GM12878 (cell line): ENCODE measurements around the gene PFN3. TPM values are rescaled to one million over a fixed set of nuclear protein-coding genes. Genes with fewer than 3 reads are reported as not detected.

Experiments used
- ATAC-seq: fragments of 200-7000 bp; cut with Tn5 transposase; 3 replicates; pipeline ENCODE4 v1.9.1; 2020; ENCODE audit warnings: mild to moderate bottlenecking, moderate library complexity
- BruUV-seq: library from RNA; stranded (reverse); fragments of 400-500 nt; replicated peaks from 2 replicates; lab custom pipeline; 2021; lab: Mats Ljungman, UMichigan
- CTCF ChIA-PET: fragments of 300-600 bp; sonication (Branson Sonifier 250); formaldehyde crosslinking; extraction: SDS; loops from one replicate; lab custom pipeline; 2021; ENCODE audit warnings: inconsistent platforms; lab: Yijun Ruan, JAX
- POLR2A ChIA-PET: fragments of 350-600 bp; formaldehyde crosslinking; extraction: SDS; loops from one replicate; lab custom pipeline; 2021; ENCODE audit warnings: inconsistent platforms; lab: Charles Lee
- RAD21 ChIA-PET: fragments of 300-600 bp; sonication (Branson Sonifier 250); formaldehyde crosslinking; loops from one replicate; lab custom pipeline; 2023; ENCODE audit warnings: antibody characterized with exemption; ENCODE audit not compliant: unreplicated experiment; lab: Charles Lee
- SMC1A ChIA-PET: fragments of 300-600 bp; sonication (Branson Sonifier 250); formaldehyde crosslinking; loops from one replicate; lab custom pipeline; 2023; ENCODE audit not compliant: unreplicated experiment, uncharacterized antibody; lab: Charles Lee
- DNase-seq: peaks from one replicate; pipeline ENCODE4 v3.0.0-alpha.2; 2011; ENCODE audit warnings: low read depth, low spot score
- FAIRE-seq: peaks from 3 replicates; lab custom pipeline; 2011; peaks lifted over from hg19 to GRCh38; lab: Jason Lieb, UNC
- H2AFZ ChIP-seq: 2 replicates; pipeline ENCODE4 v1.6.0; 2011; ENCODE audit warnings: low read depth, low read length, control low read depth; ENCODE audit not compliant: control insufficient read depth
- H3K27ac ChIP-seq: 2 replicates; pipeline ENCODE4 v1.5.1; 2011; ENCODE audit warnings: control low read depth; ENCODE audit not compliant: control insufficient read depth, insufficient read depth
- H3K27me3 ChIP-seq, 2 experiments: replicated peaks in 1 of 2; 2 replicates each; pipeline versions ENCODE4 v1.6.0 to v1.6.1; 2011; ENCODE audit warnings: low read length in 1 of 2; ENCODE audit not compliant: control insufficient read depth in 2 of 2, insufficient read depth in 2 of 2
- H3K36me3 ChIP-seq, 2 experiments: 2 replicates each; pipeline ENCODE4 v1.5.1; 2011; ENCODE audit warnings: low read length in 1 of 2; ENCODE audit not compliant: control insufficient read depth in 2 of 2, insufficient read depth in 2 of 2
- H3K4me1 ChIP-seq: 2 replicates; pipeline ENCODE4 v1.6.1; 2011; ENCODE audit warnings: mild to moderate bottlenecking, low read length, moderate library complexity, mixed read lengths; ENCODE audit not compliant: control insufficient read depth, insufficient read depth
- H3K4me2 ChIP-seq: 2 replicates; pipeline ENCODE4 v1.6.0; 2011; ENCODE audit warnings: control low read depth; ENCODE audit not compliant: control insufficient read depth, insufficient read depth
- H3K4me3 ChIP-seq: fragments of 200-600 bp; sonication (generic); 2 replicates; pipeline ENCODE4 v1.5.1; 2016
- H3K79me2 ChIP-seq: 2 replicates; pipeline ENCODE4 v1.6.0; 2011; ENCODE audit warnings: low read length; ENCODE audit not compliant: control insufficient read depth, insufficient read depth
- H3K9ac ChIP-seq: 2 replicates; pipeline ENCODE4 v1.8.0; 2011; ENCODE audit warnings: low read length, control low read depth, mixed read lengths; ENCODE audit not compliant: control insufficient read depth, insufficient read depth
- H3K9me3 ChIP-seq: replicated peaks from 3 replicates; pipeline ENCODE4 v1.5.1; 2011; ENCODE audit warnings: mild to moderate bottlenecking, low read length; ENCODE audit not compliant: control insufficient read depth, insufficient read depth
- H4K20me1 ChIP-seq: 2 replicates; pipeline ENCODE4 v1.6.0; 2011; ENCODE audit not compliant: control insufficient read depth, insufficient read depth
- BHLHE40 ChIP-seq, 2 experiments: fragments of 450-650 bp in 1 of 2; IDR thresholded peaks; 2 replicates each; pipeline ENCODE4 v1.6.1; 2011 to 2017; ENCODE audit warnings: low read depth in 2 of 2, borderline replicate concordance in 1 of 2, improper control_type of control experiment in 1 of 2, low read length in 1 of 2, mild to moderate bottlenecking in 1 of 2
- EZH2 ChIP-seq: IDR thresholded peaks from 2 replicates; pipeline ENCODE4 v1.6.1; 2012; ENCODE audit warnings: low read depth, mild to moderate bottlenecking, control low read depth, inconsistent platforms, low read length, borderline replicate concordance; ENCODE audit not compliant: control insufficient read depth
- MTA3 ChIP-seq: IDR thresholded peaks from 2 replicates; pipeline ENCODE4 v1.6.1; 2012; ENCODE audit warnings: low read length, inconsistent platforms, borderline replicate concordance
- PAX5 ChIP-seq: IDR thresholded peaks from 2 replicates; pipeline ENCODE4 v1.6.1; 2011; ENCODE audit warnings: low read depth, low read length, borderline replicate concordance
- TCF12 ChIP-seq: IDR thresholded peaks from 2 replicates; pipeline ENCODE4 v1.6.1; 2011; ENCODE audit warnings: low read depth, mild to moderate bottlenecking, low read length
- ZNF24 ChIP-seq: fragments of 450-650 bp; IDR thresholded peaks from 2 replicates; pipeline ENCODE4 v1.6.1; 2017; ENCODE audit warnings: antibody characterized with exemption, mild to moderate bottlenecking
- WGBS: methylation state at CpG from one replicate; pipeline ENCODE4 v1.1.6; 2016; ENCODE audit warnings: low lambda C conversion rate; ENCODE audit not compliant: insufficient replicate concordance, insufficient coverage; ENCODE audit errors: missing lambda C conversion rate; 5-methylcytosine and 5-hydroxymethylcytosine counted together
- in situ Hi-C: fragments of 300-500 bp; cut with MboI; formaldehyde crosslinking; loops from 9 replicates; pipeline ENCODE4 v1.14.3; 2018; ENCODE audit warnings: mixed read lengths
- intact Hi-C: fragments of 100-400 bp; cut with micrococcal nuclease; formaldehyde crosslinking; loops from one replicate; pipeline ENCODE4 v1.14.2; 2022; ENCODE audit not compliant: unreplicated experiment
- polyA plus RNA-seq, 11 experiments: library from polyadenylated mRNA; depleted of rRNA in 4 of 11; unstranded in 6 of 11; stranded (reverse) in 5 of 11; fragments of >200 nt; fragmentation: Nextera tagmentation in 4 of 11; fragmentation: Illumina TruSeq in 1 of 11; extraction: Ambion mirVana in 4 of 11; extraction: Trizol in 1 of 11; gene quantifications; 1 replicate in 1 of 11; 2 replicates in 10 of 11; pipeline versions ENCODE4 v1.2.1 to v1.2.3, GENCODE V29; 2011 to 2016; ENCODE audit warnings: inconsistent platforms in 2 of 11, missing spikeins in 2 of 11, low read depth in 1 of 11
- total RNA-seq, 4 experiments: library from RNA; depleted of rRNA in 3 of 4; stranded (reverse); fragments of >200 nt in 3 of 4; fragmentation: Illumina TruSeq in 1 of 4; extraction: Trizol in 1 of 4; gene quantifications; 2 replicates each; pipeline versions ENCODE4 v1.2.1 to v1.2.3, GENCODE V29; 2013 to 2021
- TF ChIP-seq, protein P1 (sequence below): IDR thresholded peaks from 2 replicates; pipeline ENCODE4 v1.6.1; 2011; ENCODE audit warnings: borderline replicate concordance, low read depth, mild to moderate bottlenecking, moderate library complexity, mixed read lengths, low read length; ENCODE audit not compliant: insufficient read depth; ENCODE audit errors: extremely low read length

PFN3 gene
- total and polyA plus RNA-seq, 10 of the 15 experiments (the other 5 are each of a cell fraction or from before 2014, with no cell fraction given), result not detected

DNA sequence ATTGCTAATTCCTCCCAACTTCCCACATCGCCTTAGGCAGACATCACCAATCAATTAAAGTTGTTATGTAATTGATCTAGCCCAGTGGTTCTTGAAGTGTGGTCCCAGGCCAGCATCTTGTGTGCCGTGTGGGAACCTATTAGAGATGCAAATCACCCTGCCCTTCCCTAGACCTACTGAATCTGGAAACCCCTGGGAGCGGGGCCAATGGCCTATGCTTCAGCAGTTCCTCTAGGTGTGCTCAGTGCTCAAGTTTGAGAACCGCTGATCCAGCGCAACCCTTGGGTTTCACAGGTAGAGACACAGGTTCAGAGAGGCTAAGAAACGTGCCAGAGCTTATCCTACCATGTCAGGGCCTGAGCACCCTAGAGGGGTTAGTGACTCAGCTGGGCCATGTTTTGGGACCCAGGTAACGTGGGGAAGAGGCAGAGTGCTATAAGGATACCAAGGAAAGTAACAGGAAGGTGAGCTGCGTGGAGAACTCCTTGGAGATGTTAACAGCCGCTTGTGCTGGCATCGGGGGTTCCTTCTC, 11.9 kb downstream of the PFN3 start:
- H3K36me3 ChIP-seq, result no peaks in the 10 kb centered on the region
- no peak overlapping the region for H3K4me3 ChIP-seq
- no peaks in the 10 kb centered on the region for H3K9me3 ChIP-seq
- H2AFZ ChIP-seq, result no peak overlapping the region
- H4K20me1 ChIP-seq, result no peaks in the 10 kb centered on the region
- WGBS, result 56% methylated on average over 10 of the region's 10 CpGs
- intact Hi-C loops (no loop called here), in situ Hi-C loops (loop anchor here (25.0 kb wide), 1 partner anchor 1351 kb away; no protein-coding TSS in a partner anchor)
- no TSS peak for BruUV-seq
- H3K9ac ChIP-seq, result peak overlapping the region; percentile 13; the same call in 1 of the 2 replicates
- ChIA-PET SMC1A (interaction anchor here (1.3 to 5.2 kb wide), 15 partner anchors 10 to 113 kb away, joined by 4 to 97 read pairs (median 19); partner anchors contain the start of genes LMAN2, MXD3, PFN3 and RGS14), CTCF (interaction anchor here (1.0 to 8.4 kb wide), 20 partner anchors 10 to 274 kb away, joined by 4 to 240 read pairs (median 32); partner anchors contain the start of genes DOK3, F12, GRK6 and LMAN2), POLR2A (interaction anchor here (1.2 to 6.0 kb wide), 12 partner anchors 10 to 108 kb away, joined by 3 to 56 read pairs (median 14); partner anchors contain the start of genes PDLIM7 and RGS14), RAD21 (interaction anchor here (1.1 to 6.2 kb wide), 17 partner anchors 10 to 275 kb away, joined by 3 to 120 read pairs (median 20); partner anchors contain the start of genes LMAN2, PDLIM7 and PFN3)
- no peak for ATAC-seq
- H3K4me1 ChIP-seq, result peaks cover 26% of the 10 kb centered on the region
- DNase-seq, result no peak
- no peaks in the 10 kb centered on the region for H3K27me3 ChIP-seq
- peak overlapping the region; percentile 64 for H3K27ac ChIP-seq
- peak overlapping the region; percentile 46 for H3K4me2 ChIP-seq
- no peak for FAIRE-seq
- no peak for TF ChIP-seq BHLHE40 (IDR thresholded peaks at IDR 0.05; ENCODE audit: borderline replicate concordance in 1 of 2, low read depth in 2 of 2, low read length in 1 of 2)
- TF ChIP-seq EZH2, result no peak
- TF ChIP-seq TCF12, result 0 out of 2 replicates have a peak, but pooled peaks have one; percentile 7
- peak; percentile 27; the same call in 1 of the 2 replicates for TF ChIP-seq MTA3
- H3K79me2 ChIP-seq, result no peaks in the 10 kb centered on the region

DNA sequence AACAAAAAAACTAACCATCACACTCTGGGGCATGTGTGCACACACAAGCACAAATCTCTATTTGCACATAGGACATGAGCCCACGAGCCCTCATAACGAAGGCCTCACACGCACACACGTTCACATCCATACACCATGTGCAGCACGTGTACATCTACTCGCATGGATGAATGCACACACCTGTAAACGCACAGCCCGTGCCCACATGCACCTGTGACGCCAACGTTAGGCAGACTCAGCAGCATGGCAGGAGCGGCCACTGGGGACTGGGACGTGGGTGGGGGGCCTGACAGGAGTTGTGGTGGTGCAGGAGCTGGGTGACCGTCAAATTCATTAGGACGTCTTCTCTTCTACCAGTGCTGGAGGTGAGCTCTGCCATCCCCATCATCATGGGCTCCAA, 13.1 kb downstream of the PFN3 start:
- RAD21 ChIA-PET, result interaction anchor here (0.9 kb wide), 1 partner anchor 17 kb away, joined by 3 read pairs; no protein-coding TSS in a partner anchor
- no peaks in the 10 kb centered on the region for H3K27me3 ChIP-seq
- intact Hi-C loops, result no loop called here
- SMC1A ChIA-PET, result no interaction called here
- H3K9me3 ChIP-seq, result no peaks in the 10 kb centered on the region
- no peak overlapping the region for H3K4me2 ChIP-seq
- DNase-seq (no peak), FAIRE-seq (no peak), ATAC-seq (no peak)
- H3K4me3 ChIP-seq, result no peak overlapping the region
- WGBS, result 48% methylated on average over 14 of the region's 14 CpGs
- no peak overlapping the region for H3K9ac ChIP-seq
- no peaks in the 10 kb centered on the region for H3K79me2 ChIP-seq
- H4K20me1 ChIP-seq, result no peaks in the 10 kb centered on the region
- POLR2A ChIA-PET, result interaction anchor here (0.5 to 3.9 kb wide), 4 partner anchors 8 to 72 kb away, joined by 3 to 18 read pairs (median 3); no protein-coding TSS in a partner anchor
- H2AFZ ChIP-seq, result no peak overlapping the region
- in situ Hi-C loops, result loop anchor here (25.0 kb wide), 1 partner anchor 1350 kb away; no protein-coding TSS in a partner anchor
- no peak overlapping the region for H3K27ac ChIP-seq
- TF ChIP-seq BHLHE40 (IDR thresholded peaks at IDR 0.05; ENCODE audit: borderline replicate concordance in 1 of 2, low read depth in 2 of 2, low read length in 1 of 2), result peak in 1 of 2 experiments; percentile 7; a peak in 1 of 4 replicates
- TF ChIP-seq PAX5, result no peak
- TF ChIP-seq ZNF24, result no peak
- TF ChIP-seq, protein P1, sequence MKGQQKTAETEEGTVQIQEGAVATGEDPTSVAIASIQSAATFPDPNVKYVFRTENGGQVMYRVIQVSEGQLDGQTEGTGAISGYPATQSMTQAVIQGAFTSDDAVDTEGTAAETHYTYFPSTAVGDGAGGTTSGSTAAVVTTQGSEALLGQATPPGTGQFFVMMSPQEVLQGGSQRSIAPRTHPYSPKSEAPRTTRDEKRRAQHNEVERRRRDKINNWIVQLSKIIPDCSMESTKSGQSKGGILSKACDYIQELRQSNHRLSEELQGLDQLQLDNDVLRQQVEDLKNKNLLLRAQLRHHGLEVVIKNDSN, result peak; percentile 9
- H3K36me3 ChIP-seq, result no peaks in the 10 kb centered on the region
- peaks cover 26% of the 10 kb centered on the region for H3K4me1 ChIP-seq
- no TSS peak for BruUV-seq
- CTCF ChIA-PET, result interaction anchor here (0.6 to 8.4 kb wide), 8 partner anchors 9 to 273 kb away, joined by 3 to 240 read pairs (median 20); partner anchors contain the start of gene PFN3
